DOHH2 (cell line): Measurements from ENCODE around the gene ABCC9.

Experiments
- H3F3A ChIP-seq: fragments of 200-600 bp; sonication (generic), shearing (Covaris generic); 2 replicates; pipeline ENCODE4 v1.6.0; 2016; ENCODE audit warnings: antibody characterized with exemption, mild to moderate bottlenecking; ENCODE audit not compliant: control insufficient read depth, insufficient read depth
- H3K27ac ChIP-seq: fragments of 200-600 bp; sonication (generic); 2 replicates; pipeline ENCODE4 v1.5.1; 2014; ENCODE audit warnings: low read depth, mild to moderate bottlenecking, low read length, moderate library complexity
- H3K27me3 ChIP-seq: fragments of 200-600 bp; sonication (generic); 2 replicates; pipeline ENCODE4 v1.6.1; 2014; ENCODE audit warnings: mild to moderate bottlenecking, low read length, mixed read lengths; ENCODE audit not compliant: control insufficient read depth
- H3K36me3 ChIP-seq: fragments of 200-600 bp; sonication (generic); 2 replicates; pipeline ENCODE4 v1.6.1; 2014; ENCODE audit warnings: mild to moderate bottlenecking, low read length, moderate library complexity, mixed read lengths; ENCODE audit not compliant: control insufficient read depth
- H3K4me1 ChIP-seq: fragments of 200-600 bp; sonication (generic); 2 replicates; pipeline ENCODE4 v1.6.1; 2014; ENCODE audit warnings: mild to moderate bottlenecking, low read length, mixed read lengths; ENCODE audit not compliant: control insufficient read depth
- H3K4me2 ChIP-seq: fragments of 200-600 bp; sonication (generic); 2 replicates; pipeline ENCODE4 v1.6.0; 2014; ENCODE audit warnings: mild to moderate bottlenecking, low read length, moderate library complexity
- H3K4me3 ChIP-seq: fragments of 200-600 bp; sonication (generic); 2 replicates; pipeline ENCODE4 v1.5.1; 2014; ENCODE audit warnings: mild to moderate bottlenecking, low read length, mixed read lengths
- H3K79me2 ChIP-seq: fragments of 200-600 bp; sonication (generic); 2 replicates; pipeline ENCODE4 v1.6.1; 2014; ENCODE audit warnings: mild to moderate bottlenecking, low read length, mixed read lengths; ENCODE audit not compliant: control insufficient read depth
- H3K9me2 ChIP-seq: fragments of 200-600 bp; sonication (generic); replicated peaks from 2 replicates; pipeline ENCODE4 v1.6.1; 2014; ENCODE audit warnings: mild to moderate bottlenecking, low read length, mixed read lengths; ENCODE audit not compliant: control insufficient read depth
- H3K9me3 ChIP-seq: fragments of 200-600 bp; sonication (generic); 2 replicates; pipeline ENCODE4 v1.6.1; 2014; ENCODE audit warnings: antibody characterized with exemption, low read length, mixed read lengths; ENCODE audit not compliant: control insufficient read depth, insufficient read depth
- H4K20me1 ChIP-seq: fragments of 200-600 bp; sonication (generic); 2 replicates; pipeline ENCODE4 v1.6.0; 2014; ENCODE audit warnings: low read depth, mild to moderate bottlenecking, antibody characterized with exemption, low read length, moderate library complexity; ENCODE audit not compliant: control insufficient read depth, insufficient read depth
- EZH2phosphoT487 ChIP-seq: fragments of 200-600 bp; sonication (generic); IDR thresholded peaks from 2 replicates; pipeline ENCODE4 v1.6.1; 2017; ENCODE audit warnings: borderline replicate concordance, mild to moderate bottlenecking, antibody characterized with exemption, low read length, moderate library complexity, mixed read lengths
- TF ChIP-seq, protein P1 (sequence below): fragments of 200-600 bp; sonication (generic); IDR thresholded peaks from one replicate; pipeline ENCODE4 v1.5.1; 2014; ENCODE audit warnings: antibody characterized with exemption, mild to moderate bottlenecking, low read depth, low read length; ENCODE audit not compliant: poor library complexity, severe bottlenecking

Gene ABCC9

DNA sequence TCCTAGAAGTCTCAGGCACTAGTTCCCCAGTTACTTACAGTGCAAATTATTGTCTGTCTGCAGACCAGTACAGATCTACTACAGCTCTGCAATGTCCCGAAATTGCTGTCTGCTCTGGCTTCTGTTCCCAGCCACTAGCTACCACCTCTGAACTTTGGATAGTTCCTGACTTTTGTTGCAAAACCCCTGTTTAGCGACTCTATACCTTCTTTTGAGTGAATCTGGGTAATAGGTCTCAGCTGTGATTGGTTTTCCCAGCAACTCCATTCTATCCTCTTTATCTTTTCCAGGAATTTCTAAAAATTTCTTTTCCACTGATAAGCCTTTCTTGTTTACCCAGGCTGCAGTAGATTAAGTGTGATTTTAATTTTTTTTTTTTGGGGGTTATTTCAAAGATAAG lies 183.5 kb downstream of the ABCC9 start:
- no peaks in the 10 kb centered on the region for H3K79me2 ChIP-seq
- no peaks in the 10 kb centered on the region for H3K9me3 ChIP-seq
- H3K9me2 ChIP-seq, result no peaks in the 10 kb centered on the region
- no peaks in the 10 kb centered on the region for H3K36me3 ChIP-seq
- no peaks in the 10 kb centered on the region for H3K4me1 ChIP-seq
- H3K27ac ChIP-seq, result no peak overlapping the region
- H3K4me2 ChIP-seq, result no peak overlapping the region
- TF ChIP-seq, protein P1, sequence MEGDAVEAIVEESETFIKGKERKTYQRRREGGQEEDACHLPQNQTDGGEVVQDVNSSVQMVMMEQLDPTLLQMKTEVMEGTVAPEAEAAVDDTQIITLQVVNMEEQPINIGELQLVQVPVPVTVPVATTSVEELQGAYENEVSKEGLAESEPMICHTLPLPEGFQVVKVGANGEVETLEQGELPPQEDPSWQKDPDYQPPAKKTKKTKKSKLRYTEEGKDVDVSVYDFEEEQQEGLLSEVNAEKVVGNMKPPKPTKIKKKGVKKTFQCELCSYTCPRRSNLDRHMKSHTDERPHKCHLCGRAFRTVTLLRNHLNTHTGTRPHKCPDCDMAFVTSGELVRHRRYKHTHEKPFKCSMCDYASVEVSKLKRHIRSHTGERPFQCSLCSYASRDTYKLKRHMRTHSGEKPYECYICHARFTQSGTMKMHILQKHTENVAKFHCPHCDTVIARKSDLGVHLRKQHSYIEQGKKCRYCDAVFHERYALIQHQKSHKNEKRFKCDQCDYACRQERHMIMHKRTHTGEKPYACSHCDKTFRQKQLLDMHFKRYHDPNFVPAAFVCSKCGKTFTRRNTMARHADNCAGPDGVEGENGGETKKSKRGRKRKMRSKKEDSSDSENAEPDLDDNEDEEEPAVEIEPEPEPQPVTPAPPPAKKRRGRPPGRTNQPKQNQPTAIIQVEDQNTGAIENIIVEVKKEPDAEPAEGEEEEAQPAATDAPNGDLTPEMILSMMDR, result no peak
- TF ChIP-seq EZH2phosphoT487, result no peak
- no peak overlapping the region for H3K4me3 ChIP-seq
- H3K27me3 ChIP-seq, result no peaks in the 10 kb centered on the region
- no peaks in the 10 kb centered on the region for H3F3A ChIP-seq
- no peaks in the 10 kb centered on the region for H4K20me1 ChIP-seq

DNA sequence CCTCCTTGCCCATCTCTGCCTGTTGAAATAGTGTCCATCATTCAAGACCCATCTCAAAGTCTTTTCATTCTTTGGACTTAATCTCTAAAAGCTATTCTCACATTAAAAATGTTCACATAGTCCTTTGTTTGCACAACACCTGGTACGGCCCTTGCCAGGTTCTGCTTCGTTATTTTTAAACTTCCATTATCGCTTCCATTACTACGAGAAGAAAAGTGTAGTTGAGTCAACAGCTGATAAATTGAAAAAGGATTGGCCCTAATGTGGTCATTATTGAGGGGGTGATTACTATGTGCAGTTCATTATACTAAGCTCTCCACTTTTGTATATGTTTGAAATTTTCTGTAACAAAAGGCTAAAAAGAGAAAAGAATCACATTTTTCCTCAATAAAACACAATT lies 184.5 kb downstream of the ABCC9 start:
- no peak overlapping the region for H3K4me2 ChIP-seq
- TF ChIP-seq, protein P1, result no peak
- no peak for TF ChIP-seq EZH2phosphoT487

DNA sequence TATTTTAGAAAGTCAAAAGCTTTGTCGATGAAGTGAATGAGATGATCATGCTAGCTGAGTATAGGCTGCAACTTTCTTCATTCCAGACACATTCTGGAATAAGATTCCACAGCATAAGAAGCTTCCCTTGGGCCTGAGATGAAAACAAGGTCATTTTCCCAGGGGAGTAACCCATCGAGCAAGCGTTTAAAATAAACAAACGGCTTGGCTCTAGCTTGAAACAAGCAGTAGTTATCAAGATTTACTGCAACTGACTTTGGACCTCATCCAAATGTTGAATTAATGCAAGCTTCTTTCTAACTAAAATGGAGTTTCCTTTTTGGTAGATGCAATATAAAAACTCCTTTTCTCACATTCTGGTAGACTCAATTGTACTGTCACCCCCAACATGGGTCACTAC lies 189.7 kb downstream of the ABCC9 start:
- Histone ChIP-seq H3K4me1 (no peaks in the 10 kb centered on the region), H3K79me2 (no peaks in the 10 kb centered on the region), H3K27me3 (no peaks in the 10 kb centered on the region), H3K9me3 (no peaks in the 10 kb centered on the region), H3K27ac (no peak overlapping the region), H3K4me3 (no peak overlapping the region), H3F3A (no peaks in the 10 kb centered on the region), H3K36me3 (no peaks in the 10 kb centered on the region), H4K20me1 (no peaks in the 10 kb centered on the region), H3K4me2 (no peak overlapping the region), H3K9me2 (no peaks in the 10 kb centered on the region)
- TF ChIP-seq EZH2phosphoT487, result no peak
- TF ChIP-seq, protein P1, result no peak

More for the DNA sequence above, 184.5 kb downstream of the ABCC9 start:
- Histone ChIP-seq H3K27ac (no peak overlapping the region), H3K4me3 (no peak overlapping the region), H3K4me1 (no peaks in the 10 kb centered on the region), H3K36me3 (no peaks in the 10 kb centered on the region), H3K79me2 (no peaks in the 10 kb centered on the region), H3K27me3 (no peaks in the 10 kb centered on the region), H4K20me1 (no peaks in the 10 kb centered on the region), H3F3A (no peaks in the 10 kb centered on the region), H3K9me3 (no peaks in the 10 kb centered on the region), H3K9me2 (no peaks in the 10 kb centered on the region)
